MV-4-11 (cell line): ENCODE results near the gene CHURC1.
A peak's percentile ranks its signal among the peaks of the same experiment; 100 is the strongest.

Experiments
- DNase-seq: peaks from one replicate; lab custom pipeline; 2025; lab: John Stamatoyannopoulos, UW

Gene CHURC1

DNA sequence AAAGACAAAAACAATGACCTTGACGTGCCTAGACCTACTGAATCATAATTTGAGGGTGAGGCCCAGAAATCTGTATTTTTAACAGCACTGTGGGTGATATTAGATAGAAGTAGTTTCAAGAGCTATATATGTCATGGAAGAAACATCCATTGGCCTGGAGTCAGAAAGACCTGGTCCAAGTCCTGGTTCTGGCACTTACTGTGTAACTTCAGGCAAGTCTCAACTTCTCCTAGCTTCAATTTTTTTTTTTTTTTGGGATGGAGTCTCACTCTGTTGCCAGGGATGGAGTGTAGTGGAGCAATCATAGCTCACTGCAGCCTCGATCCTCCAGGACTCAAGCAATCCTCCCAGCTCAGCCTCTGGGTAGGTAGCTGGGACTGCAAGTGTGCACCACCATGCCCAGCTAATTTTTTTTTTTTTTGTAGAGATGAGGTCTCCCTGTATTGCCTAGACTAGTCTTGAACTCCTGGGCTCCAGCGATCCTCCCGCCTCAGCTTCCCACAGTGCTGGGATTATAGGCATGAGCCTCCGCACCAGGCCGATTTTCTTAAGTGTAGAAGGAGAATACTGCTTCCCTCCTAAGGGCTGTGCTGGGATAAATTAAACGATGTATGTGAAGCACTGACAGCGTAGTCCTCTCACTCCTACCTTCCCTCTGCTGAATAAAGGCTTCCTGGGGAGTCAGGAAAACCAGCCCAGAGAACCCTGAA lies 42.6 kb downstream of the CHURC1 start:
- no peak for DNase-seq

DNA sequence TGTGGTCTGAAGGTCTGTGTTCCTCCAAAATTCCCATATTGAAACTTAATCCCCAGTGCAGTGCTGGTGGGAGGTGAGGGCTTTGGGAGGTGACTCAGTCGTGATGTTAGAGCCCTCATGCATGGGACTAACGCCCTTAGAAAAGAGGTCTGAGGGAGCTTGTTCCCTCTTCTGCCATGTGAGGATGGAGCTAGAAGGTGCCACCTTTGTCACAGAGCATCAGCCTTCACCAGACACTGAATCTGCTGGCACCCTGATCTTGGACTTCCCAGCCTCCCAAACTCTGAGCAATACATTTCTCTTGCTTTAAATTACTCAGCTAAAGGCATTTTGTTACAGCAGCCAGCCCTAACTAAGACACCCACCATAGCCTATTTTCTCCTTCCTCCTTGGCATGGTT lies 43.9 kb downstream of the CHURC1 start:
- DNase-seq: no peak

DNA sequence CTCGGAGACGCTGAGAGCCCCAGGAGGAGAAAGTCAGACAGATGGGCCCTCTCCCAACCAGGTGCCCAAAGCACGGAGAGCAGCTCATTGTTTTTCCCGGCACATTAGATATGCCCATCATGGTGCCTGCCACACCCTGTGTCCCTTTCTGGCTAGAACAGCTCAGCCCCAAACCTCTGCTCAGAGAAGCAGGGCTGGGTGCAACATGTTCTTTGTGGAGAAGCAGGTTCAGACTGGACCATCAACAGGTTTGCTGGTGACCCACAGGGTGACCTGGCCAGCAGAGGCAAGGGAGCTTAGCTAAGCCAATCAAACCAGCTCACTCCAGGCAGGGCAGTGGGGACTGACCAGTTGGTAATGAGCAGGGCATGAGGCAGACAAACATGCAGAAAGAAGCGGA lies 44.5 kb downstream of the CHURC1 start:
- DNase-seq: no peak

DNA sequence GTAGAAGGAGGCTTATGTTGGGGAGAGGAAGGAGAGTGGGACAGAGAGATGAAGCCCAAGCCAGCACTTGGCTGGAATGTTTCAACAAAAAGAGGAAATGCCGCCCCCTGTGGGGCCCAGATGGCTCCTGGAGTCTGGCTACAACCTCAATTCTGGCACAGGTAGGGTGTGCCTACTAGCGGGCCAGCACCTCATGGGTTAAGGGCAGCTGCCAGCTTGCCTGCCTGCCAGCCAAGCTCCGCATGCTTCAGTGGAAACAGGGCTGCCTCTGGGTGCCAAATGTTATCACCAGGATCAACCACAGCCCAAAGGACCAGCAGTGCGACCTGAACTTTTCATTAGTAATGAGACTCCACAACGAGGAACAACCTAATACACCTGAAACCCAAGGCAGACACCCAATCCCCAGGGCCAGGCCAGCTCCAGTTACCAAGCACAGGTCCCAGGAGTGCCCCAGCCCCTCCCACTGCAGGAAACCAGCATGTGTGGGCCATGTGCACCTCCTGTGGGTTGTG lies 46.6 kb downstream of the CHURC1 start:
- no peak for DNase-seq

DNA sequence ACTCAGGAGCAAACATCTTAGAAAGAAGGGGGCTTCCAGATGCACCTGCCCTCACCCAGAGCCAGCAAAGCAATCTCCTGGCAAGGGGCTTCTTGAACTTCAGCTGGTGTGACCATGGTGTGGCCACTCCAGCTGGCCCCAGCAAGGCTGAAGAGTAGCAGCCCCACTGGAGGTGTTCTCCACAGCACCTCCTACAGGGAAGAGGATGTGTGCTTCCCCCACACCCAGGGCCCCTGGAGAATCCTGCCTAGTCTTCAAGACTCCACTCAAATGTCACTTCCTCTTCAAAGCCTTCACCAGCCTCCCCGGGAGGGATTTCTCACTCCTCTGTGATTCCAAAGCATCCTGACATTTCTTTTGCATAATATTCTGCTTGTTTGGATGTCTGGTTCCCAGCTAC lies 49.4 kb downstream of the CHURC1 start:
- DNase-seq: no peak

DNA sequence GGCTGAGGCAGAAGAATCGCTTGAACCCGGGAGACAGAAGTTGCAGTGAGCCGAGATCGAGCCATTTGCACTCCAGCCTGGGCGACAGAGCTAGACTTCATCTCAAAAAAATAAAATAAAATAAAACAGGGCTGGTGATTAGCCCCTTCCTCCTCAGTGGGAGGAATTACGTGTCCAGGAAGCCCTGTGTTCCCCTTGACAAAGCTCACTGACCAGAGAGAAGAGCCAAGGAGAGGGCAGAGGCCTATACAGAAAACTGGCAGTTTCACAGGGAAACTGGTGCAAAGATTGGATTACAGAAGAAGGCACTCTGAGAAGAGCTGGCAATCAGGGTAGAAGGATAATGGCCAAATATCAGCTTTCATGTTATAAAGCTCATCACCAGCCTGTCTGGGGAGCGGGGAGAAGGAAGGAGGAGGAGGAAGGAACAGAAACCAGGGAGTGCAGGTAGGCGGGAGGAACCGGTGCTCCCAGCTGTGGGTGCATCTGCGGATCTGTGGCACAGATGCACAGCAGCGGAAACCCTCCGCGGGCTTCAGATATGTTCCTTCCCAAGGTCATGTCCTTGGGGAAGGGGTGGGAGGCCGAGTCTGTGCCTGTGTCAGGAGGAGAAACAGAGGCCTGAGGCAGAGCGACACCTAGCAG lies 51.2 kb downstream of the CHURC1 start:
- DNase-seq: no peak

DNA sequence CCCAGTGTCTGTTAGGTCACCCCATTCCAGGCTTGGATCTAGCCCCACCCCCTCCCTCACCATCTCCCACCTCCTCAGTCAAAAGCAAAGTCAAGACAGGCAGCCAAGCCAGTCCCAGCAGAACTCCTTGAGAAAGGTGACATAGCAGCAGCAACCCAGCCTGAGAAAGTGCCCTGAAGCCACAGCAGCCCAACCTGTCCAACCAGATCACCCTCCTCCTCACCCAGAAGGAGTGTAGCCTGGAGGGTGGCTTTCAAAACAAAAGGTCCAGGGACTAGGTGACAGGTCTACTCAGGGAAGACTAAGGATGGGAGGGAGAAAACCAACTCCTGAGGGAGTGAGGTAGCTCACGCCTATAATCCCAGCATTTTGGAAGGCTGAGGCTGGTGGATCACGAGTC lies 52.7 kb downstream of the CHURC1 start:
- DNase-seq: no peak

DNA sequence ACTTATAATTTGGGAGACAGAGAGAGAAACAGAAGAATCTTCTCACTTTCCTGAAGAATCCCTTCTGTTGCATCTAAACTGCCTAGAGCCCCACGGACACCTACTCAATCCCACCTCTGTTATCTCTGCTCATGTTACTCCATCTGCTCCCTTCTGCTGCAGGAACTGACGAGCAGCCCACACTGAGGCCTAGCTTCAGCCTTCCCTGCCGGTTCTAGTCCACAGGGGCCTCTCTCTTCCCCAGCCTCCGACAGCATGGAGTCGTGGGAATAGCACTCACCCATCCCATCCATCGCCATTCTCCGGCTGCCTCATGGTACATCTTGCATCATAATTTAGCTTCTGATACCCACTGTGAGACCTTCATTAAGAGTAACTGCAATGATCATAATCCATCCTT lies 53.9 kb downstream of the CHURC1 start:
- DNase-seq: no peak

DNA sequence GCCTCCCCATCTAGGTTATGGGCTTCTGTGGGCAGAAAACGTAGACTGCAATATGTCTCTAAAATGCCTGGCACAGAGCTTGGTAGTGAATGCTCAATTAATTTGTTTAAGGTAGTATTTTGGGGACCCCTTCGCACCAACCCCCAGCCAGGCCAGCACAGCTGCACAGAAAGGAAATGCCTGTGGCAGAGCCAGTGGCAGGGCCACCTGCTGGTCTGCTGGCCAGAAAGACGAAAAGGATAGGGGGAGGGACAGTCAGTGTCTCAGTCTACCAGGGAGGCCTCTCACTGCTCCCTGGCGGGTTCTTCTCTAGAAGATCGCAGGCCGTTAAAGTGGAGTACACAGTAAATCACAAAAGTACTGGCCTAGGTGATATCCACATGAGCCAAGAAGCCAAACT lies 54.4 kb downstream of the CHURC1 start:
- no peak for DNase-seq

DNA sequence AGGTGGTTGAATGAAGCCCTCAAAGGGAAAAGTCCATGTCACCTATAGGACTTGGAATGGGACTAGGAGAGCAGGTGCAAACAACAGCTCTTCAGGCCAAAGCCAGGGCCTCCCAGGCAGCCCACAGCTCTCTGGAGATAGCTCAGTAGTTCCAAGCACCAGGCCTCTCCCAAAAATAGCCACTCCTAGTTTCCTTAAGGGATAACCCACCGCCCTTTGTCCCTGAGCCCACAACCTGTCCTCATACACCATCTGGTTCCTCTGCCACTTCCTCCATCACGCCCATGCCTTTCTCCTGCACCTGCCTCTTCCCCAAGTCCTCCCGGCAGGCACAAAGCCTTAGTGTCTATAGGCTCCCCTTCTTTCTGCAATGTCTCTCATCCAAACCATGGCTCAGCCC lies 55.8 kb downstream of the CHURC1 start:
- DNase-seq: no peak

DNA sequence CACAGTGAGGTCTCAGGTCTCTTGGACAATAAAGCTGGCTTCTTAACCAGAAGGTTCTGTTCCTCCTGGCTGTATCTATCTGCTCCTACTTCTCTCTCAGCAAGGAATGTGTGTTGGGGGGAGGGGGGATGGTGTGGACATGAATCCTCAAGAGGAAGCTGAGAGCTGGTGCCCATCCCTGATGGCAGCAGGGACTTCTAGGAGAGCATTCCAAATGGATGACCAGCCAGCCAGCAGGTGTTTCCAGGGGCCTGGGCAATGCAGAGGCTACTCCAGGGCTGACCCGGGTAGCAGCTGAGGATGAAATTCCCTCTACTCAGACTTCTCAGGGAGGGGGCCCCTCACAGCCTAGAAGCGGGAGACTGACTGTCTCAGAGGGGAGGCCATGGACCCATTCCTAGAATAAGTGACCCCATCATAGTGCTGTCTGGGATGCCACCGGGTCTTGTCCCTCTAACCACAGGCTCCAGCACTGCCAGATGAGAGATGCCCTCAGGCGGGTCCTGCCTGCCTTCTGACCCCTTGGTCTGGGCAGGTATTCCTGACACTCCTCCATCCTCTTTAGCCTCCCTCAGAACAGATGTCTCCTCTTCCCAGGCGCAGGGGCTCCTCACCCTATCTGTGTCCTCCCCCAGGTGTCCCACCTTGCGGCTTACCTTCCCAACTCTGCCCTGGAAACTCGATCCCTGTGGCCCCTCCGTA lies 56.7 kb downstream of the CHURC1 start:
- no peak for DNase-seq

DNA sequence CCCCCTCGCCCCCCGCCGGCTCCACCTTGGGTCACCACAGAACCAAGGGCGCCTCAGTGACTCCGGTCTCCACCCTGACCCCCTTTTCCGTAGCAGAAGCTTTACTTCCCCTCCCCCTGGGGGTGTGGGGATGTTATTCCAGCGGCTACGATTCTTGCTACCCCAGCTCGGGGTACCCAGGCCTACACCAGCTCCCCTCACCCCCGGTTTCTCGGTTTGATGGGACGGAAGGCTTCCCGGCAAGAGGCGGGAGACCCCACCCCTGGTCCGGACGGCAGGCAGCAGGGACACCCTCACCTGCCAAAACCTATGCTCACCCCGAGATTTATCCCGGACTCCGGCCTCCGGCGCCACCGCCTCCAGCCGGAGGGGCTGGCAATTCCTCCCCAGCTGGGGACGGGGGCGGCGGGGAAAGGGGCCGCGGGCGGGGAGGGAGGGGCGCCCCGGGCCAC lies 57.3 kb downstream of the CHURC1 start:
- no peak for DNase-seq

DNA sequence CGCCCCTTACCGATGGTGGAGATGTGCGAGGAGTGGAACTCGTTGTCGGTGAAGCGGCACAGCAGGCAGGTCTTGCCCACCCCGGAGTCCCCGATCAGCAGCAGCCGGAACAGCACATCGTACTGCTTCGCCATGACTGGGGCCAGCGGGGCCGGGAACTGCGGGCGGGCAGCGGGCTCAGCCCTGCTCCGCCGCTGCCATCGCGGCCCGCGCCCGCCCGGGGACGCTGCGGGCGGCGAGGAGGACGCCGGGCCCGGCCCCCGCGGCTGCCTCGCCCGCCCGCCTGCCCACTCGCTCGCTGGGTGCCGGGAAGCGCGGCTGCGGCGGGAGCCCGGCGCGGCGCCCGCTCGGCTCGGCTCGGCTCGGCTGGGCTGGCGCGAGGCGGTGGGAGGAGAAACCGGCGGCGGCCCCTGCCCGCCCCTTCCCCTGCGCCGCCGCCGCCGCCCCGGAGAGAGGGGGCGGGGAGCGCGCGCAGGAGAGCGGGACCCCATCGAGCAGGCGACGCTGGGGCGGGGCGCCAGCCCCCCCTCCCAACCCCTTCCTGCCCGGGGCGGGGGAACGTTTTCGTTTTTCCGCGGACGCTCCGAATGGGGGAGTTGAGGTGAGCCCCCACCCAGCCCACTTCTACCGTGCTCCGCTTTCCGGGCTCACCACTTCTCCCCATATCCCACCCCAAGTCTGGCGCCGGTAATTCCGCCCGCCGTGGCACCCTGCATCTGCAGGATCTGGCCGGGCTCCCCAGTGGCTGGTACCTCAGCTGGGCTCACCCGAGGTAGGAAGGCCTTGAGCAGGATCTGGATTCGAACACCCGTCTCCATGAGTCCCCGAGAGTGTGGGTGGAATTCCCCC lies 57.9 kb downstream of the CHURC1 start, which contains the start of gene RAB15:
RAB15 (minus strand) TSS at position 394 of the 849 bp plus-strand sequence; CDS start at position 134, 260 bp downstream.
- DNase-seq: no peak

DNA sequence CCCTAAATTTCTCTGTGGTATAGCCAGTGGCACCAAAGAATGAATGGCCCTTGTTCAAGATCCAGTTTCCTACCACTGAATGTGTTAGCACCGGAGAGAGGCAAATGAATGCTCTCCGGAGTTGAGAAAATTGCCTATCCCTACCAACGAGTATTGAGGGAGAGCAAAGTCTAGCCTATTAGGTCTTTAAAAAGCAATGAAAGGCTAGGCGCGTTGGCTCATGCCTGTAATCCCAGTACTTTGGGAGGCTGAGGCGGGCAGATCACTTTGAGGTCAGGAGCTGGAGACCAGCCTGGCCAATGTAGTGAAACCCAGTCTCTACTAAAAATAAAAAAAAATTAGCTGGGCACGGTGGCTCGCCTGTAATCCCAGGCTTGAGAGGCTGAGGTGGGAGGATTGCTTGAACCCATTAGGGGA lies 58.8 kb downstream of the CHURC1 start:
- no peak for DNase-seq

DNA sequence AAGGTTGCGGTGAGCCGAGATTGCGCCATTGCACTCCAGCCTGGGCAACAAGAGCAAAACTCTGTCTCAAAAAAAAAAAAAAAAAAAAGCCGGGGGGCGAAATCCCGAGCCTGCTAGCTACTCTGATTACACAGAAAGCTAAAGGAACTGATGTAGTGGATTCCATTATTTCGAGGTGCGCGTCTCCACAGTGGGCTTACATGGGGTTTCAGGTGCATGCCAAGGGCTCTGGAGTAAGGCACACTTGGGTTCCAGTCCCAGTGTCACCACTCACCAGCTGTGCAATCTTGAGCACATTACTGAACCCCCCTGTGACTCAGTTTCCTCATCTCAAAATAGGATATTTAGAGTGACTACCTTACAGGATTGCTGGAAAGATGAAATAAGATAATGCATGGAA lies 59.6 kb downstream of the CHURC1 start:
- DNase-seq: no peak

DNA sequence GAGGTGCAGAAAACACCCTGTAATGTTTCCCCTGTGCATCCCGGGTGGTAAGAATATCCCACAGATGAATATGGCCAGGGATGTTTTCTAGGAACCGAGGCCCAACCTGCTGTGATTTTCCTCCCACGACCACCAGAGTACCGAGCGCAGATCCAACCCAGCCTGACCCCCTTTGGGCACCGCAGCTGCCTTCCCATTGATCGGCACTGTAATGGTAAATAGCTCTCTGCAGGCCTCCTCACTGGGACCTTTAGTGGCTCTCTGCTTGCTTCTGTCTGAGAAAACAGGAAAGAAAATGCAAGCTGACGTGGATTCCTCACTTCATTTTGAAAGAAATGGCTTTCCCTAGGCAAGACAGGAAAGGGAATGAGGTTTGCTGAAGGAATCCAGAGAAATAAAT lies 60.3 kb downstream of the CHURC1 start:
- no peak for DNase-seq

DNA sequence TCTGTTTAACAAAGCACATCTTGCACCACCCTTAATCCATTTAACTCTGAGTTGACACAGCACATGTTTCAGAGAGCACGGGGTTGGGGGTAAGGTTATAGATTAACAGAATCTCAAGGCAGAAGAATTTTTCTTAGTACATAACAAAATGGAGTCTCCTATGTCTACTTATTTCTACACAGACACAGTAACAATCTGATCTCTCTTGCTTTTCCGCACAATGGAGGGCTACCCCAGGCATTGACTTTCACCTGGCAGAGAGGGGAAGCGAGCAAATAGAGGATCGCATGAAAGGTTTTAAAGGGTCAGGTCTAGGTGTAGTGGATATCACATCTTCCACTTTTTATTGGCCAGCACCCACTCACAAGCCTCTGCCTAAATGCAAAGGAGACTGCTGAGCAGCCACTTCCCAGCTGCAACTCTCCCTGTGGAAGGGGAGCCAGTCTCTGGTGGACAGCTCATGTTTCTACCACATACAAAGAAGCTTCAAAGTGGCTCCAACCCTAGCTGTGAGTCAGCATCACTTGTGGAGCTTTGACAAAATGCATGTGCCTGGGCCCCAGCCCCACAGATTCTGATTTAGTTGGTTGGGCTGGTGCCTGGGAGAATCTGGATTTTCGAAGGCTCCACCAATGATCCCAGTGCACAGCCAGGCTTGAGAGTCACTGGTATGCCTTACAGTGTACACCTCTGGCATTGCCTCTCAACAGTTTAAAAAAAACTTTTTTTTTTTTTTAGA lies 65.2 kb downstream of the CHURC1 start:
- DNase-seq: peak; percentile 20

DNA sequence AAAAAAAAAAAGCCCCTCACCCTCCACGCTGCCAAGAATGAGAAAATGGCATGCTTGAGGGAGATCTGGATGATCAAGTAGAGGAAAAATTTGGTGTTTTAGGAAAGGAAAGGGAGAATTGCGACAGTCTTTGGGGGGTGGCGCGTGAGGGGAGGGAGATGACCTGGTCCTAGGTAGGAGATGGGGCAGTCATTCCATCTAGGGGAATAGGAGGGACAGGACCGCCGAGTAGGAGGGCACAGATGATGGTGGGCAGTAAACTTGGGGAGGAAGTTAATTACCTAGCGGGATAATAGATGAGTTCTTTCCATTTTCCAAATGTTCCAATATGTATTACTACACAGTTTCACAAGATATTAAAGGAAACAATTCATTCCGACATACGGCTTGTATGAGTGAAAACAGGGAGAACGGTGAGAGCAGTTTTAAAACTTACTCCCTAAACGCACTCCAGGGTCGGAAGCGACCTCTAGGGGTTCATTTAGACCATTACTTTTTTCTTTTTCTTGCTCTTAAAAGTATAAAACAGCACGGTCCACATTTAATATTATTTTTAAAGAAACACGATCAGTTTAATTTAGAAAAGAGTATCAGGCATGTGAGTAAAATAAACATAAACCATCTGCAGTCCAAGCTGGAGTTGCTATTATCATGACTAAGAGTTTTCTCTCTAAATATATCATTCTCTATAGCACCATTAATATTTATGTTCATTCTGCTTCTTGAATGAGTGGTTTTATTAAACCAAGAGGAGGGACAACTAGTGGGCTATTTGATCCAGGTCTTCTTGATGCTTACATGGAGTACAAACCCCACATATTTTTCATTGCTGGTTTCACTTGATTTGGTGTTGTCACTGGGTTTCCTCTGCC lies 69.4 kb downstream of the CHURC1 start:
- DNase-seq: peak; percentile 52
